DND-41 (cell line): ENCODE measurements around the gene RAI2.
A peak's percentile ranks its signal among the peaks of the same experiment; 100 is the strongest.
"Not testable (repeated sequence)": the region's sequence is repeated elsewhere in the genome, so short reads cannot be mapped to it uniquely, and the experiment has no call there.

Source experiments
- ATAC-seq: fragments of 200-7000 bp; cut with Tn5 transposase; 3 replicates; pipeline ENCODE4 v1.9.1; 2021; ENCODE audit warnings: low read depth; ENCODE audit not compliant: insufficient read depth
- DNase-seq: peaks from one replicate; pipeline ENCODE4 v3.0.0-alpha.2; 2020
- H2AFZ ChIP-seq: 2 replicates; pipeline ENCODE4 v1.6.0; 2012; ENCODE audit warnings: low read depth, low read length
- H3K27ac ChIP-seq: 2 replicates; pipeline ENCODE4 v1.5.1; 2012; ENCODE audit warnings: low read length, inconsistent platforms
- H3K27me3 ChIP-seq: fragments of 200-600 bp; sonication (generic); 2 replicates; pipeline ENCODE4 v1.6.0; 2012; ENCODE audit warnings: low read length, mild to moderate bottlenecking, inconsistent platforms; ENCODE audit not compliant: insufficient read depth, poor library complexity
- H3K36me3 ChIP-seq: 2 replicates; pipeline ENCODE4 v1.5.1; 2012; ENCODE audit warnings: low read length, inconsistent platforms; ENCODE audit not compliant: insufficient read depth
- H3K4me1 ChIP-seq: 2 replicates; pipeline ENCODE4 v1.5.1; 2012; ENCODE audit warnings: mild to moderate bottlenecking, low read length; ENCODE audit not compliant: insufficient read depth
- H3K4me2 ChIP-seq: 2 replicates; pipeline ENCODE4 v1.6.0; 2012; ENCODE audit warnings: mild to moderate bottlenecking, moderate library complexity, low read length, inconsistent platforms; ENCODE audit not compliant: insufficient read depth
- H3K4me3 ChIP-seq, 2 experiments: fragments of 200-600 bp in 1 of 2; shearing (Covaris generic) in 1 of 2; 2 replicates each; pipeline ENCODE4 v1.5.1; 2012 to 2016; ENCODE audit warnings: inconsistent platforms in 2 of 2, low read length in 2 of 2, mild to moderate bottlenecking in 2 of 2, low read depth in 1 of 2, moderate library complexity in 1 of 2
- H3K79me2 ChIP-seq: 2 replicates; pipeline ENCODE4 v1.6.0; 2012; ENCODE audit warnings: low read length, inconsistent platforms; ENCODE audit not compliant: insufficient read depth
- H3K9ac ChIP-seq: 2 replicates; pipeline ENCODE4 v1.6.0; 2012; ENCODE audit warnings: low read depth, mild to moderate bottlenecking, inconsistent platforms, low read length, moderate library complexity
- H3K9me3 ChIP-seq: 2 replicates; pipeline ENCODE4 v1.5.1; 2012; ENCODE audit warnings: low read length, moderate library complexity, mild to moderate bottlenecking, inconsistent platforms; ENCODE audit not compliant: insufficient read depth, severe bottlenecking
- H4K20me1 ChIP-seq: 2 replicates; pipeline ENCODE4 v1.6.0; 2012; ENCODE audit warnings: low read length; ENCODE audit not compliant: insufficient read depth
- EZH2 ChIP-seq: IDR thresholded peaks from 3 replicates; pipeline ENCODE4 v1.6.1; 2012; ENCODE audit warnings: borderline replicate concordance, low read depth, mild to moderate bottlenecking, moderate library complexity, low read length, inconsistent platforms; ENCODE audit not compliant: severe bottlenecking
- TF ChIP-seq, protein P1 (sequence below): IDR thresholded peaks from 2 replicates; pipeline ENCODE4 v1.5.1; 2012; ENCODE audit warnings: borderline replicate concordance, low read length, moderate library complexity, mild to moderate bottlenecking; ENCODE audit not compliant: poor library complexity, severe bottlenecking; ENCODE audit errors: extremely low read depth

Gene RAI2

DNA sequence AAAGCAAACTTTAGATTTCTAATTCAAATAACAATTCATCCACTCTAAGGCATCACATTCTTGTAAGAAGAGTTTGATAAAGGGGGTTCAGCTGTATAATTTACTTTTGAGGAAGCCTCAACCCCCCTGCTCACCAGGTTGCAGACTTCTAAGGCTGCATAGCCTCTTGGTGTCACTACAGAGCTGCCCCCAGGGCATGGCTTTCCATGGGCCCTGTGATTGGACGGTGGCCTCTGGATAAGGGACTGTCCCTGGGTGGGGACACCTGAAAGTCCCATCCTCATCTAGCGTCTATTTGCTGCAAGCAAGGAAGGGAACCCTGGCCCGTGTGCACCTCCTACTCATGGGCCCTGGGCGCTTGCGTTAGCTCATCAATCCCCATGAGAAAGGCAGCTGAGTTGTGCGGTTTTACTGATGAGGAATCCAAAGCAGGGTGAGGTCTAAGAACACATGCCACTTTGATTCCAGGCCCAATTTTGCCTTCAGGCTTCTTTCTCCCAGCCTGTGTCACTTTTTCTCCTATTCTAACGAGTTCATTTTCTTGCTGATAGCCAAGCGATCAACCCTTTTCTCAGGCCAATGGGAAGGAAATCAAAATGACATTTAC is 72.0 kb downstream of the RAI2 start:
- ATAC-seq: no peak

DNA sequence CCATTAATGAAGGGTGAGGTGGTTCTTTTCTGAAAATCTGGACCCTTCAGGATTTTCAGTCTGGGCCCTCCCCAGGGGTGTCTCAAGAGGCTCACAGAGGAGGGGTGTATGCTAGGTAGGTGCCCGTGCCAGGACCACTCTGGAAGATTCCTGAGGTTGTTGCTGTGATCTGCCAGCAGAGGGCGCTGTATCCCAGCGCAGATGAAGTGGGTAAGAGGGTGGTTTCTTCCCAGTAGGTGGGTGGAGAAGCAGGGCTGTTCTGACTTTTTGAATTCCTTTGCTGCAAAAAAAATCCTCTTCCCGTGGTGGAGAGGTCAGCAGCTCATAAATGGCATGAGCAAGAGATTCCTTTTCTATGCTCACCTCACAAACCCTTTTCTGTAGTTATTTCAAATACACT is 72.7 kb downstream of the RAI2 start:
- H3K36me3 ChIP-seq: no peaks in the 10 kb centered on the region
- no peak overlapping the region for H2AFZ ChIP-seq
- ATAC-seq (0 out of 3 replicates have a peak, but pooled peaks have one; percentile 50), DNase-seq (peak; percentile 16)
- H3K27ac ChIP-seq: no peak overlapping the region
- no peaks in the 10 kb centered on the region for H3K9me3 ChIP-seq
- TF ChIP-seq, protein P1, sequence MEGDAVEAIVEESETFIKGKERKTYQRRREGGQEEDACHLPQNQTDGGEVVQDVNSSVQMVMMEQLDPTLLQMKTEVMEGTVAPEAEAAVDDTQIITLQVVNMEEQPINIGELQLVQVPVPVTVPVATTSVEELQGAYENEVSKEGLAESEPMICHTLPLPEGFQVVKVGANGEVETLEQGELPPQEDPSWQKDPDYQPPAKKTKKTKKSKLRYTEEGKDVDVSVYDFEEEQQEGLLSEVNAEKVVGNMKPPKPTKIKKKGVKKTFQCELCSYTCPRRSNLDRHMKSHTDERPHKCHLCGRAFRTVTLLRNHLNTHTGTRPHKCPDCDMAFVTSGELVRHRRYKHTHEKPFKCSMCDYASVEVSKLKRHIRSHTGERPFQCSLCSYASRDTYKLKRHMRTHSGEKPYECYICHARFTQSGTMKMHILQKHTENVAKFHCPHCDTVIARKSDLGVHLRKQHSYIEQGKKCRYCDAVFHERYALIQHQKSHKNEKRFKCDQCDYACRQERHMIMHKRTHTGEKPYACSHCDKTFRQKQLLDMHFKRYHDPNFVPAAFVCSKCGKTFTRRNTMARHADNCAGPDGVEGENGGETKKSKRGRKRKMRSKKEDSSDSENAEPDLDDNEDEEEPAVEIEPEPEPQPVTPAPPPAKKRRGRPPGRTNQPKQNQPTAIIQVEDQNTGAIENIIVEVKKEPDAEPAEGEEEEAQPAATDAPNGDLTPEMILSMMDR: peak; percentile 65
- no peak for TF ChIP-seq EZH2
- H3K9ac ChIP-seq: no peak overlapping the region
- H3K4me3 ChIP-seq: no peak overlapping the region
- no peaks in the 10 kb centered on the region for H3K27me3 ChIP-seq
- H4K20me1 ChIP-seq: no peaks in the 10 kb centered on the region
- no peaks in the 10 kb centered on the region for H3K79me2 ChIP-seq
- H3K4me2 ChIP-seq: no peak overlapping the region
- H3K4me1 ChIP-seq: no peaks in the 10 kb centered on the region

More for the DNA sequence above, 72.0 kb downstream of the RAI2 start:
- Histone ChIP-seq H3K9me3 (no peaks in the 10 kb centered on the region), H3K4me3 (no peak overlapping the region), H4K20me1 (no peaks in the 10 kb centered on the region), H3K27me3 (no peaks in the 10 kb centered on the region), H3K36me3 (no peaks in the 10 kb centered on the region), H3K9ac (no peak overlapping the region), H3K79me2 (no peaks in the 10 kb centered on the region), H3K4me1 (no peaks in the 10 kb centered on the region), H3K4me2 (no peak overlapping the region), H3K27ac (no peak overlapping the region), H2AFZ (no peak overlapping the region)
- TF ChIP-seq EZH2: no peak
- TF ChIP-seq, protein P1: no peak
- no peak for DNase-seq

DNA sequence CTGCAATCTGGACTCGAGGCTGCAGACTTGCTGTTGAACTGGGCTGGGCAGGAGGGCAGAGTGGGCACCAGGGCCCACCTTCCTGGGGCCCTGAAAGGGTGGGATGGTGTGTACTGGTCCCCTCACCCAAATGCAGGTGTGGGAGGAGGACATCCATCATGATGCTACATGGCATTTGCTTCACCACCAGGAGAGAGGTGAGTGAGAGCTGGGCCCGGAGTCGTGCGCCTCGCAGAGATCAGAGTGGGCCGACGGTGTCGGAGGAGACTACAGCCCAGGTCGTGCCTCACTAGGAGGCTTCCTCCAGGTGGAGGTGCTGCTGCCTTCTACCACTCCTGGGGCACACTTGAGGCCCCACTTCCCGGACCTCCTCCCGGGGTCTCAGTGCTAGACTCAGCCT is 73.5 kb downstream of the RAI2 start:
- no peaks in the 10 kb centered on the region for H3K27me3 ChIP-seq
- H3K79me2 ChIP-seq: no peaks in the 10 kb centered on the region
- no peak overlapping the region for H3K4me2 ChIP-seq
- TF ChIP-seq, protein P1: no peak
- TF ChIP-seq EZH2: no peak
- H2AFZ ChIP-seq: no peak overlapping the region
- no peak overlapping the region for H3K27ac ChIP-seq
- H3K4me3 ChIP-seq: no peak overlapping the region
- no peak for DNase-seq
- H3K9ac ChIP-seq: no peak overlapping the region
- no peak for ATAC-seq
- H3K36me3 ChIP-seq: no peaks in the 10 kb centered on the region
- H4K20me1 ChIP-seq: no peaks in the 10 kb centered on the region
- no peaks in the 10 kb centered on the region for H3K9me3 ChIP-seq
- H3K4me1 ChIP-seq: no peaks in the 10 kb centered on the region

DNA sequence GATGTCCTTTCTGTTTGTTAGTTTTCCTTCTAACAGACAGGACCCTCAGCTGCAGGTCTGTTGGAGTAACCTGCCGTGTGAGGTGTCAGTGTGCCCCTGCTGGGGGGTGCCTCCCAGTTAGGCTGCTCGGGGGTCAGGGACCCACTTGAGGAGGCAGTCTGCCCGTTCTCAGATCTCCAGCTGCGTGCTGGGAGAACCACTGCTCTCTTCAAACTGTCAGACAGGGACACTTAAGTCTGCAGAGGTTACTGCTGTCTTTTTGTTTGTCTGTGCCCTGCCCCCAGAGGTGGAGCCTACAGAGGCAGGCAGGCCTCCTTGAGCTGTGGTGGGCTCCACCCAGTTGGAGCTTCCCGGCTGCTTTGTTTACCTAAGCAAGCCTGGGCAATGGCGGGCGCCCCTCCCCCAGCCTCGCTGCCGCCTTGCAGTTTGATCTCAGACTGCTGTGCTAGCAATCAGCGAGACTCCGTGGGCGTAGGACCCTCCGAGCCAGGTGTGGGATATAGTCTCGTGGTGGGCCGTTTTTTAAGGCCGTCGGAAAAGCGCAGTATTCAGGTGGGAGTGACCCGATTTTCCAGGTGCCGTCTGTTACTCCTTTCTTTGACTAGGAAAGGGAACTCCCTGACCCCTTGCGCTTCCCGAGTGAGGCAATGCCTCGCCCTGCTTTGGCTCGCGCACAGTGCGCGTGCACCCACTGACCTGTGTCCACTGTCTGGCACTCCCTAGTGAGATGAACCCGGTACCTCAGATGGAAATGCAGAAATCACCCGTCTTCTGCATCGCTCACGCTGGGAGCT is 74.3 kb downstream of the RAI2 start:
- H3K4me3 ChIP-seq, H2AFZ ChIP-seq, H3K4me2 ChIP-seq: not testable (repeated sequence)

More for the DNA sequence above, 74.3 kb downstream of the RAI2 start:
- H3K27ac ChIP-seq, H3K4me1 ChIP-seq, H3K79me2 ChIP-seq, H4K20me1 ChIP-seq, H3K9ac ChIP-seq, H3K36me3 ChIP-seq, H3K27me3 ChIP-seq, ATAC-seq, DNase-seq, H3K9me3 ChIP-seq: not testable (repeated sequence)
